AG04450 (cell line): ENCODE results near the gene GJB5. TPM values are rescaled to one million over a fixed set of nuclear protein-coding genes. Genes with fewer than 3 reads are reported as not detected.

Experiments used
- CTCF ChIA-PET: fragments of 300-600, 350-600 bp; formaldehyde crosslinking; extraction: SDS; loops from one replicate; lab custom pipeline; 2022; ENCODE audit warnings: antibody characterized with exemption, inconsistent platforms; lab: Charles Lee
- POLR2A ChIA-PET: fragments of 350-600 bp; formaldehyde crosslinking; extraction: SDS; loops from one replicate; lab custom pipeline; 2021; ENCODE audit warnings: antibody characterized with exemption, inconsistent platforms; lab: Yijun Ruan, JAX
- DNase-seq: peaks from one replicate; pipeline ENCODE4 v3.0.0-alpha.2; 2011; ENCODE audit warnings: low read depth, low spot score
- H3K27ac ChIP-seq: one replicate; pipeline ENCODE4 v1.5.1; 2012; ENCODE audit warnings: low read depth, low read length, control low read depth
- H3K27me3 ChIP-seq: one replicate; pipeline ENCODE4 v1.6.0; 2012; ENCODE audit warnings: low read length; ENCODE audit not compliant: control insufficient read depth, insufficient read depth
- H3K4me3 ChIP-seq: 2 replicates; pipeline ENCODE4 v1.5.1; 2011; ENCODE audit warnings: mild to moderate bottlenecking, low read depth, low read length, control low read depth
- H3K9me3 ChIP-seq: 2 replicates; pipeline ENCODE4 v1.5.1; 2012; ENCODE audit warnings: low read length; ENCODE audit not compliant: control insufficient read depth, insufficient read depth
- CTCF ChIP-seq: IDR thresholded peaks from 2 replicates; pipeline ENCODE4 v1.5.1; 2011; ENCODE audit warnings: low read depth, low read length, control low read depth, inconsistent platforms
- polyA plus RNA-seq: library from polyadenylated mRNA; depleted of rRNA; stranded (reverse); fragments of >200 nt; gene quantifications from 2 replicates; pipeline ENCODE4 v1.2.3, GENCODE V29; 2011

Gene GJB5
- polyA plus RNA-seq, 1 experiment = not detected

GRCh38 chr1:34780528-34780927 lies 25.7 kb downstream of the GJB5 start:
- ChIA-PET POLR2A (no interaction called here), CTCF (no interaction called here)
- H3K4me3 ChIP-seq = no peak overlapping the region
- H3K9me3 ChIP-seq = no peaks in the 10 kb centered on the region; the same call in 1 of the 2 replicates
- no peak for TF ChIP-seq CTCF
- DNase-seq = no peak
- no peak overlapping the region for H3K27ac ChIP-seq
- H3K27me3 ChIP-seq = peaks cover 42% of the 10 kb centered on the region

- no peak within 1 kb of the TSS for H3K4me3 ChIP-seq
- H3K27ac ChIP-seq = no peak within 1 kb of the TSS
- no peaks in the 10 kb centered on the region; the same call in 1 of the 2 replicates for H3K9me3 ChIP-seq
- TF ChIP-seq CTCF = no peak
- DNase-seq = no peak
- ChIA-PET POLR2A (no interaction called here), CTCF (interaction anchor here (0.6 kb wide), 1 partner anchor 38 kb away, joined by 3 read pairs; no protein-coding TSS in a partner anchor)
- H3K27me3 ChIP-seq = peaks cover 42% of the 10 kb centered on the region
Measured at GRCh38 chr1:34781071-34781843, 26.4 kb downstream of the GJB5 start, which contains the start of gene GJB3. Gene GJB3, plus strand, starts transcription at chr1:34781214. Its CDS starts 3,549 bp downstream, at chr1:34784763.

- POLR2A ChIA-PET = no interaction called here
- no peaks in the 10 kb centered on the region; the same call in 1 of the 2 replicates for H3K9me3 ChIP-seq
- H3K27ac ChIP-seq = no peak overlapping the region
- no peak for DNase-seq
- no peak overlapping the region for H3K4me3 ChIP-seq
- no peak for TF ChIP-seq CTCF
- peaks cover 39% of the 10 kb centered on the region for H3K27me3 ChIP-seq
- CTCF ChIA-PET = interaction anchor here (0.6 kb wide), 2 partner anchors 39 kb away, joined by 3 to 4 read pairs; no protein-coding TSS in a partner anchor
Measured at GRCh38 chr1:34781844-34782391, 27.1 kb downstream of the GJB5 start.

- CTCF ChIA-PET = interaction anchor here (0.7 kb wide), 1 partner anchor 82 kb away, joined by 4 read pairs; no protein-coding TSS in a partner anchor
- no peak for TF ChIP-seq CTCF
- POLR2A ChIA-PET = no interaction called here
Measured at GRCh38 chr1:34784751-34785221, 29.9 kb downstream of the GJB5 start.

More at GRCh38 chr1:34784751-34785221, 29.9 kb downstream of the GJB5 start:
- Histone ChIP-seq H3K4me3 (no peak overlapping the region), H3K27me3 (peaks cover 31% of the 10 kb centered on the region), H3K27ac (no peak overlapping the region), H3K9me3 (peaks cover 9% of the 10 kb centered on the region)
- no peak for DNase-seq
